ENCODE results near the gene WDFY2.

WDFY2 gene

DNA sequence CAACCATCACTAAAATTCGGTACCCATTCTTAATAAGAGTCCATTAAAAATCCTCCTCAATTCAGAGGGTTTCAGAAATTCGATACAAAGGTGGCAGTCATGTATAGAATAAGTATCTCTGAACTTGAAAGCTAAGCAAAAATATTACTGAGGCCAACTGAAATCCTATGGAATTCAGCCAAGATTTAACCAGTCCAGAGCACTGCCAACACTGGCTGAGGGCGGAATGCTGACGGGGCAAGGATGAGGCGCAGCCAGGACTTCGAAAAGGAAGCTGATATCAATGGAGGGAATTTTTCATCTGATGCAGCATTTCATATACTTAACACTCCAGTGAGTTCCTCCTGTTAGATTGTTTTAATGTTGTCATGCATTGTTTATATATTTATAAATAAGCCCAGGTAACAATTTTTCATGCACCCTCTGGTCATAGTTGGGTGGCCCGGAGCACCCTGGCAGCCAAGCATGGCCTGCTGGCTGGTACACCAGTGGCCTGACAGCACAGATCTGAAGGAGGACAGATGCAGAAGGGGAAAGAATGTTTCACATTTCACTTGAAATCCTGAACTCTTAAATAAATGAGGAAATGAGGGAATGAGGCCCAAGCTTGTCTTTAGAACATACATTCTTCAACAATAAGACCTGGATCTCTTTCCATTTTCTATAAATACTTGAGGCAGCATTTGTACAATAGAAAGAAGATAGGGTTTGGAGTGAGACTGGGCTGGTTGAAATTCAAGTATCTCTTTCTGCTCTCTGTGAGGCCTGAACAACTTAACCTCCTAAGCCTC is 41.5 kb downstream of the WDFY2 start:
- ChIA-PET CTCF (no interaction called here), POLR2A (no interaction called here)
- no peak for TF ChIP-seq ZNF384 (IDR thresholded peaks at IDR 0.05)
- no peak for TF ChIP-seq HDGF (IDR thresholded peaks at IDR 0.05; ENCODE audit: borderline replicate concordance)
- no peak for TF ChIP-seq NFRKB (IDR thresholded peaks at IDR 0.05)
- TF ChIP-seq BHLHE40 (IDR thresholded peaks at IDR 0.05; ENCODE audit: borderline replicate concordance), result no peak
- no peak for TF ChIP-seq LEF1 (IDR thresholded peaks at IDR 0.05; ENCODE audit: borderline replicate concordance)
- no peak for TF ChIP-seq CTBP1 (IDR thresholded peaks at IDR 0.05; ENCODE audit: borderline replicate concordance)
- TF ChIP-seq TARDBP (IDR thresholded peaks at IDR 0.05), result no peak
- no peak for TF ChIP-seq SP1 (IDR thresholded peaks at IDR 0.05)
- TF ChIP-seq FOXM1 (IDR thresholded peaks at IDR 0.05; ENCODE audit: borderline replicate concordance), result no peak
- TF ChIP-seq FOXK2 (IDR thresholded peaks at IDR 0.05), result no peak
- no peak for TF ChIP-seq FOXA1 (IDR thresholded peaks at IDR 0.05)
- no peak for TF ChIP-seq SUZ12 (IDR thresholded peaks at IDR 0.05)
- no peak for TF ChIP-seq L3MBTL2 (conservative IDR thresholded peaks at IDR 0.05)
- TF ChIP-seq, protein P1, sequence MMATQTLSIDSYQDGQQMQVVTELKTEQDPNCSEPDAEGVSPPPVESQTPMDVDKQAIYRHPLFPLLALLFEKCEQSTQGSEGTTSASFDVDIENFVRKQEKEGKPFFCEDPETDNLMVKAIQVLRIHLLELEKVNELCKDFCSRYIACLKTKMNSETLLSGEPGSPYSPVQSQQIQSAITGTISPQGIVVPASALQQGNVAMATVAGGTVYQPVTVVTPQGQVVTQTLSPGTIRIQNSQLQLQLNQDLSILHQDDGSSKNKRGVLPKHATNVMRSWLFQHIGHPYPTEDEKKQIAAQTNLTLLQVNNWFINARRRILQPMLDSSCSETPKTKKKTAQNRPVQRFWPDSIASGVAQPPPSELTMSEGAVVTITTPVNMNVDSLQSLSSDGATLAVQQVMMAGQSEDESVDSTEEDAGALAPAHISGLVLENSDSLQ (IDR thresholded peaks at IDR 0.05), result no peak
- TF ChIP-seq ARNT (IDR thresholded peaks at IDR 0.05), result no peak
- no peak for TF ChIP-seq ELF4 (IDR thresholded peaks at IDR 0.05)
- no peak for DNase-seq (ENCODE audit: extremely low spot score)

DNA sequence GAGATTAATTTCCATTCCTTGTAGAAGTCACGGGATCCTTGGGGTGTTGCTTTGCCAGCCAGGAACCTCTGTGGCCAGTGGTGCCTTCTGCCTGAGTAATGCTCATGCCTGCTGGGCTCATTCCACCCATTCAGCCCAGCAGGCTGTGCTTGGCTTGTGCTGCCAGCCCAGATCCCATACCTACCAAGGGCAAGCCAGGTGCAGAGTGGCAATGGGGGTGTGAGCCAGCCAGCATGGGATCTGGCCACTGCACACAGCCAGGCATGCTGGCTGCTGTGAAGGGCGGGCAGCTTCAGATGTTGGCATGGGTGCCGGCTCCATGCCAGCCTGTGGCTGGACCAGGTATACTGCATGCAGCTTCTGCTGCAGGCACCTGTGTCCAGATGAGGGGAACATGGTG is 42.5 kb downstream of the WDFY2 start:
- POLR2A ChIA-PET, result no interaction called here
- no peak for TF ChIP-seq NFRKB (IDR thresholded peaks at IDR 0.05)
- no peak for TF ChIP-seq BHLHE40 (IDR thresholded peaks at IDR 0.05; ENCODE audit: borderline replicate concordance)
- TF ChIP-seq ZNF384 (IDR thresholded peaks at IDR 0.05), result no peak
- no peak for TF ChIP-seq SUZ12 (IDR thresholded peaks at IDR 0.05)
- no peak for TF ChIP-seq CTBP1 (IDR thresholded peaks at IDR 0.05; ENCODE audit: borderline replicate concordance)
- TF ChIP-seq HDGF (IDR thresholded peaks at IDR 0.05; ENCODE audit: borderline replicate concordance), result no peak
- no peak for TF ChIP-seq FOXM1 (IDR thresholded peaks at IDR 0.05; ENCODE audit: borderline replicate concordance)
- no peak for TF ChIP-seq L3MBTL2 (conservative IDR thresholded peaks at IDR 0.05)
- TF ChIP-seq SP1 (IDR thresholded peaks at IDR 0.05), result no peak
- TF ChIP-seq ARNT (IDR thresholded peaks at IDR 0.05), result no peak
- CTCF ChIA-PET, result no interaction called here
- no peak for DNase-seq (ENCODE audit: extremely low spot score)

DNA sequence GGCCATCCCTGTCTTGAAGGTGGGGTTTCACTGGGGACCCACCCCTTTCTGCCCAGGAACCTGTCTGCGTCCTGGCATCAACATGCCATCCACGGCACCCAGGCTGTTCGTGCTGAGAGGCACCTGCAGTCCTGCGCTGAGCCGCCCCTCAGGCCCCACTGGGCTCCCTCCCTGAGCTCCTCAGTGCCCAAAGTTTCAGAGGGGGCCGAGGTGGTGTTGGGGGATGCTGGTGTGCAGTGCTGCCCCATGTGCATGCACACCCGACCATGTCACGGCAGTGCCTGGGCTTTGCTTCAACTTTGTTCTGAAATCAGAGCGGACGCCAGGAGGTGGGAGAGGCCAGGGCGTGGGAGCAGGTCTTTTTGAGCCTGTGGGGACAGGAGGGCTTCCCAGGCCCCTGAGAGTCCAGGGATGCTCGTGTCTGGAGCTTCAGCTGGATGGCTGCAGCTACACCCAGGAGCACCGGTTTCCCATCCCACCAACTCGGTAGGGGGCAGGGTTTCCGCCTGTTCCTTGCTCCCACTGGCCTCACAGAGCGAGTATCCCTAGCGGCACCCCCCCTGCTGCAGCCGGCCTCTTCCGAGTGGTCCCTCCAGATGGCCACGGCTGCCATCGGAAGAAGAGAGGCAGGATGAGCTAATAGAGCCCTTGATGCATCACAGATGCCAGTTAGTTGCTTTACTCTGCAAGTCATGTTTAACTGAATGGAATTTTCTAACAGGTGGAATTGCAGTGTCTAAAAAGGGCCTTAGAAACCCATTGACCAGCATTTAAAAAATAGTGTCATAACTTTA is 44.0 kb downstream of the WDFY2 start:
- no peak for TF ChIP-seq HDGF (IDR thresholded peaks at IDR 0.05; ENCODE audit: borderline replicate concordance)
- TF ChIP-seq NFRKB (IDR thresholded peaks at IDR 0.05), result no peak
- TF ChIP-seq ARNT (IDR thresholded peaks at IDR 0.05), result no peak
- TF ChIP-seq, protein P1 (IDR thresholded peaks at IDR 0.05), result no peak
- no peak for TF ChIP-seq ZNF384 (IDR thresholded peaks at IDR 0.05)
- TF ChIP-seq SUZ12 (IDR thresholded peaks at IDR 0.05), result no peak
- no peak for TF ChIP-seq ELF4 (IDR thresholded peaks at IDR 0.05)
- TF ChIP-seq LEF1 (IDR thresholded peaks at IDR 0.05; ENCODE audit: borderline replicate concordance), result no peak
- TF ChIP-seq SP1 (IDR thresholded peaks at IDR 0.05), result no peak
- no peak for TF ChIP-seq FOXA1 (IDR thresholded peaks at IDR 0.05)
- TF ChIP-seq L3MBTL2 (conservative IDR thresholded peaks at IDR 0.05), result no peak
- TF ChIP-seq FOXM1 (IDR thresholded peaks at IDR 0.05; ENCODE audit: borderline replicate concordance), result no peak
- no peak for TF ChIP-seq TARDBP (IDR thresholded peaks at IDR 0.05)
- TF ChIP-seq BHLHE40 (IDR thresholded peaks at IDR 0.05; ENCODE audit: borderline replicate concordance), result no peak
- TF ChIP-seq FOXK2 (IDR thresholded peaks at IDR 0.05), result no peak
- TF ChIP-seq CTBP1 (IDR thresholded peaks at IDR 0.05; ENCODE audit: borderline replicate concordance), result no peak
- CTCF ChIA-PET, result interaction anchor here (0.5 kb wide), 1 partner anchor 89 kb away, joined by 4 read pairs; no protein-coding TSS in a partner anchor
- DNase-seq (ENCODE audit: extremely low spot score), result no peak
- POLR2A ChIA-PET, result no interaction called here

DNA sequence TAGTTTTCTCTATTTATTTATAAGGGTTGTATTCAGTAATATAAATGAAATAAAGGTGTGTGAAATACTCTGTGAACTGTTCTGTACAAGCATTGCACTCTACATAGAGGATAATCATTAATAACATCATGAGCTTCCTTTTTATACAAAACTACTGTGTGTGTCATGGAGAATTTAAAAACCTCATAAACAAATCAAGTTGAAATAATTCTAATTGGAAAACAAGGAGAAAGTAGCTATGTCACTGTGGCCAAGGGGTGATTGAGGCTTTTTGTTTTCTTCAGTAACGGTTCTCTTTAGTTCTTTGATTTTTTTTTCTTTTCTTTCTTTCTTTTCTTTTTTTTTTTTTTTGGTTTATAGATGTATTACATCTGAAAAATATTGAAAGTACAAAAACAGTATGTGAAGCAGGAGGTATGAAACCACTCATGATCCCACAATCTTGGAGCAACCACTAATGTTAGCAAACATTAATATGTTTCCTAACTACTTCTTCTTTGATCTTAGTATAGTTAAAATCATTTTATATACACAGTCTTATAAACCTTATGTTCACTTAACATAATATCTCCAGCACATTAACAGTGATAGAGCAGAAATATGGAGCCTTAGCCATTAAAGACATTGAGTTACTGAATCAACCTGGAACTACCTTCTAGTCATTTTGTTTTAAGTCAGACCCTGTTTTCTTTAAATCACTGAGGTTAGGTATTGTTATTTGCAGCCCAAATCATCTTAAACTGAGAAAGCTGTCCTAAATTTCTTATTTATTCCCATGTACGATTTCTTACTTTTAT is 45.4 kb downstream of the WDFY2 start:
- TF ChIP-seq ARNT (IDR thresholded peaks at IDR 0.05) (no peak), ELF4 (IDR thresholded peaks at IDR 0.05) (no peak), FOXM1 (IDR thresholded peaks at IDR 0.05; ENCODE audit: borderline replicate concordance) (no peak), L3MBTL2 (conservative IDR thresholded peaks at IDR 0.05) (no peak), SP1 (IDR thresholded peaks at IDR 0.05) (no peak)
- CTCF ChIA-PET, result no interaction called here
- POLR2A ChIA-PET, result no interaction called here

DNA sequence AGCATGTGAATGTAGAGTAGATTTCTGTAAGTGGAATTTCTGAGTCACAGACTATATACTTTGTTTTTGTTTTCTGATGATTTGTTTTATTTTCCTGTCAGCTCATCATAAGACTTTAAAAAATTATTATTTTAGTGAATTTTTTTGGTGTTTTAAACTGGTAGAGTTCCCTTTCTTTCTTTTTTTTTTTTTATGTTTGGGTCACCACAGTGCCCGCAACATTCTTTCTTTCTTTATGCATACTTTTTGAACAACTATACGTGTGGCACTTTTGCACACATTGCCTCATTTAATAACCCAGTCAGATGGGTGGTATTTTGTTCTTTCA is 46.0 kb downstream of the WDFY2 start:
- no peak for DNase-seq (ENCODE audit: extremely low spot score)
- CTCF ChIA-PET, result no interaction called here
- TF ChIP-seq, protein P1 (IDR thresholded peaks at IDR 0.05), result no peak
- TF ChIP-seq ELF4 (IDR thresholded peaks at IDR 0.05), result no peak
- no peak for TF ChIP-seq HDGF (IDR thresholded peaks at IDR 0.05; ENCODE audit: borderline replicate concordance)
- TF ChIP-seq BHLHE40 (IDR thresholded peaks at IDR 0.05; ENCODE audit: borderline replicate concordance), result no peak
- no peak for TF ChIP-seq LEF1 (IDR thresholded peaks at IDR 0.05; ENCODE audit: borderline replicate concordance)
- TF ChIP-seq CTBP1 (IDR thresholded peaks at IDR 0.05; ENCODE audit: borderline replicate concordance), result no peak
- TF ChIP-seq ARNT (IDR thresholded peaks at IDR 0.05), result no peak
- no peak for TF ChIP-seq FOXM1 (IDR thresholded peaks at IDR 0.05; ENCODE audit: borderline replicate concordance)
- no peak for TF ChIP-seq FOXA1 (IDR thresholded peaks at IDR 0.05)
- no peak for TF ChIP-seq ZNF384 (IDR thresholded peaks at IDR 0.05)
- POLR2A ChIA-PET, result no interaction called here

More for the DNA sequence above, 45.4 kb downstream of the WDFY2 start:
- DNase-seq (ENCODE audit: extremely low spot score), result no peak
